Sigmoid colon (tissue), 3 donors: ENCODE measurements around the gene SDCCAG8.

Experiments used
- CTCF ChIP-seq, 4 experiments: fragments of 450-650 bp in 3 of 4; fragments of 200-600 bp in 1 of 4; IDR thresholded peaks; one replicate each; pipeline ENCODE4 v1.5.1; 2016 to 2019; ENCODE audit warnings: antibody characterized with exemption in 4 of 4, mild to moderate bottlenecking in 3 of 4, moderate library complexity in 2 of 4
- POLR2A ChIP-seq, 2 donors: fragments of 450-650 bp; IDR thresholded peaks; one replicate each; pipeline ENCODE4 v1.6.1; 2016; ENCODE audit warnings: antibody characterized with exemption in 2 of 2, mild to moderate bottlenecking in 2 of 2, moderate library complexity in 2 of 2

- no peak for TF ChIP-seq CTCF (IDR thresholded peaks at IDR 0.05)
- TF ChIP-seq POLR2A (IDR thresholded peaks at IDR 0.05) = no peak
These were observed 175.8 kb downstream of the SDCCAG8 start for GRCh38 chr1:243431591-243431990.
